Dermis microvascular lymphatic vessel endothelial cell (primary cell): ENCODE data around the gene CYB5B. TPM values are rescaled to one million over a fixed set of nuclear protein-coding genes. Genes with fewer than 3 reads are reported as not detected.
A peak's percentile ranks its signal among the peaks of the same experiment; 100 is the strongest.

Experiments used
- DNase-seq, 2 donors: peaks; one replicate each; pipeline versions ENCODE4 v3.0.0 to v3.0.0-alpha.2; 2010; ENCODE audit warnings: low read depth in 2 of 2
- total RNA-seq: library from RNA; depleted of rRNA; stranded (reverse); fragments of >200 nt; gene quantifications from 2 replicates; pipeline ENCODE4 v1.2.1, GENCODE V29; 2014

Gene CYB5B
- total RNA-seq, 1 donor from 2014 or later, result 92.6 TPM

DNA sequence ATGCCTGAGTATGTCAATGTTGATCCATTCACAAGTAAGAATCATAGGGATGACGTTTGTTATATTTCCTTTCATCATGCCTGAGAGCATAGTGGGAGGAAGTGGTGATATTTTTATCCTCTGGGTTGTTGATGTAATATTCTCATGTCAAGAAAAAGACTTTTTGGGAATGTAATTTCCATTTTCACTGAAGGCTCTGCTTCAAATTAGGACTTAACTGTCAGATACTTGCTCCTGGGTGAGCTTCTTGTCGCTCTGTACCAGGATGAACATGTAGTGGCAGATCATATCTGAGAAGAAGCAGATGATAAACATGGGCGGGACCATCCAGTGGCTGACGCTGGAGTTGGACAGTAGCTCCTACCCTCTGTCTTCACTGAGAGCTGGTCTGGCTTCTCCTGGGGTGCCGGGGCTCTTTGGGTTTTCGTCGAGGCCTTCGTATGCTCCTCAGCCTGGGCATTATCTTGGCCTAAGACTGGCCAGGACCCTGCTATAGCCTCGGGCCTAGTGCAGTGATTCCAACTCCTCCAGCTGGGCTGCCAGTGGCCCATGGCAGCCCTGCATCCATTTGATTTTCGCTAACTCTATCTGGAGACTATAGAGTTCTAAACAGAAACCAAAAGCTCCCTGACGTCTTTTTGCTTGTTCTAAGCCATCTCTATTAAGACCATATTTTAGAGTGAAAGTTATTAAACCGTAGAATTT lies 19.7 kb downstream of the CYB5B start:
- peak; percentile 56 to 61 for DNase-seq

DNA sequence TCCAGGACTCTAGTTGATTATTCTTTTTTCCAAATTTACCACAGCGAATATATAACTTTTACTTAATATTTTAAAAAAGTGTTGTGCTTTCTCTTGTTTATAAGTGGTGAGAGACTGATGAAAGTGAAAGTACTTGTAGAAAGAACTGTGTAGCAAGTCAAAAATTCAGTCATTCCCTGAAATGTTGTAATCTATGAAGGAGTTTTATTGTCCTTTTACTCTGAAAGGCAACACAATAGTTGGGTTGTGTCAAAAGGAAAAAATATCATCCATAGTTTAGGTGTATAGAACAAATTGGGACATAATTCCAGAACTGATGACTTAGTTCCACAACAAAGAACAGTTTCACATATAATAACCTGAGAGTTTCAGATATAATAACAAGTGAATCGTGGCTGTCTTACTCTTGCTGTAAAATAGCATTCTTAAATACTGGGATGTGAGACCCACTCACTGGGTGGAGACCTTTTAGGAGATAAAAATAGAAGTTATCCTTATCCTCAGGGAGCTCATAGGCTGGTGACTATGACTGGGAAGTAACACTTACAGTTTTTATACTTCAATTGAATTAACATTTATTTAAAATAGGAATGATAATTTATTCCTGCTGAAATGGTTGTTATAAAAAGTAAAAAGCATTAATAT lies 20.6 kb downstream of the CYB5B start:
- DNase-seq, result peak in 1 of 2 donors; percentile 23

DNA sequence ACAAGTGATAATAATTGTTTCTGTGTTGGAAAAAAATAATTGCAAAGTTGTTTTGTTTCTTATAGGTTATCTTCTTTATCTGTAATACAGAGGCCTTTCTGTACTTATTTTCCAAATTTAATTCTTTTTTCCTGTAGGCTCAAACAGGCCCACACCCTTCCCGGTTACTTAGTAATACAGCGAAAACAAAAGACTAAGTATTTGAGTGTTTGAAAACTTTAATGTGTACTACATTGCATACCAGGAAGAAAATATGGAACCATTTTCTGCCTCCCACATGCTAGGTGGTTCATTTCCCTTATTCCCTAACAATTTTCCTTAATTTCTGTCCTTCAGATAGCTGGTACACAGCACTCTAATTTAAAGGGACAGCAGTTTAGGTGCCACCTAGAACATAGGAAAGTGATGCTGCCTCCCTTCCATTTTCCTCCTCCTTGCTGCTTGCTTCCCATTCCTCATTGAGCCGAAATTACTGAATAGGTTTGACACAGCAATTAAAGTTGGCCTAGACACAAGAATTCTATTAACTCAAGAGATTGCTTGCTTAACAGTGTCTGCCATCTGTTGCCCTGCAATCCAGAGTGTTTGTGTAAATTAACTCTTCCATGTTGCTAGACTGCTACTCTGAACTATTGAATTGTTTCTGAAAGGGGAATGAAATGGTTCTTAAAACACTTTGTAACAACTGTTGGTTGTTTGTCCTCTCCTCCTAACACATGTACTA lies 24.2 kb downstream of the CYB5B start:
- DNase-seq, result peak in 1 of 2 donors; percentile 9

DNA sequence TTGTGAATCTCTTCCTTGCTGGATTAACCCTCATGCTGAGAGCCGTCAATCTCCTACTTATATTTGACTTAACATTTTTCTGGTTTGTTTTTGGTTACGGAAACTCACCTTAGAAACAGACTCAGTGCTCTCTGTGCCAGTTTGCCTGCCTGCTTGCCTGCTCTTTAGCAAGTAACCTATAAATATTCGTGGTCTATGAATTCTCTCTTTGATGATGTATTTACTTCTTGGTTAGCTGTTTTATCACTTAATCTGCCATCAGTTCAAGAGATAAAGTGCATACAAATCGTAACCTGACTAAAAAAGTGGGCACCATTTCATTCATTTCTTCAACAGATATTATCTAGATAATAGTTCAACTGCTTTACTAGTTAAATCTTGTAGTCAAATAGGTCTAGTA lies 26.7 kb downstream of the CYB5B start:
- DNase-seq, result no peak

DNA sequence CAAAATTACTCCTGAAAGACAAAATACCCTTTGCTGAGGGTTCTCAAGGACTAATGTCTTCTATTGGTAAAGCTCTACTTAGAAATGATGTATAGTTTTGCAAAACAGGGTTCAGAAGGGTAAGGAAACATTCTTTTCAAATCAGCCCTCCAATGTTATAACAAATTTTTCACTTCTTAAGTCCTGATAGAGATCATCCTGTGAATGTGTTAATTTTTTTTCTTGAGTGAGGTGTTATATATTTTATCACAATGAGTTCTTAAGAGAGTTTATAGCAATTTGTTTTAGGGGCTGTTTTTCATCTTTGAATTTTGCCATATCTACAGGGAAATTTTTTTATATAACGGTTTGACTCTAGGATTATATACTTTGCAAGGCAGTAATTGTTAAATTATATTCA lies 29.5 kb downstream of the CYB5B start:
- DNase-seq, result no peak

DNA sequence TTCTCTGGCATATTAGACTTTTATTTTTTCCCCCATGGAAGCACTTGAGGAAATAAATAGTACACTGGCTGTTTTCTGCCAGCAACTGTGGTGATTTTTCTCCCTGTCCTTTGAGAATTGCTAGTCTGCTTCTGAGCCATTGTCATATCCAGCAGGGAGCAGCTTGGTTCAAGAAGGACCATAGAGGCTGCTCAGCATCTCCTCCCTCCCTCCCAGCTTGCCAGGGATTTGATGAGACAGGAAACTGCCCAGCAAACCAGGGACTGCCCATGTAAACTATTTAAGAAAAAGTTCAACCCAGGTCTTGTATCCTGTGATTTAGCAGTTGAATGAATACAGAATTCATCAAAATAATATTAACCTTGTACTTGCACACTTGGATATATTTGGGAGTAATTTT lies 39.5 kb downstream of the CYB5B start:
- DNase-seq, result peak in 1 of 2 donors; percentile 31

DNA sequence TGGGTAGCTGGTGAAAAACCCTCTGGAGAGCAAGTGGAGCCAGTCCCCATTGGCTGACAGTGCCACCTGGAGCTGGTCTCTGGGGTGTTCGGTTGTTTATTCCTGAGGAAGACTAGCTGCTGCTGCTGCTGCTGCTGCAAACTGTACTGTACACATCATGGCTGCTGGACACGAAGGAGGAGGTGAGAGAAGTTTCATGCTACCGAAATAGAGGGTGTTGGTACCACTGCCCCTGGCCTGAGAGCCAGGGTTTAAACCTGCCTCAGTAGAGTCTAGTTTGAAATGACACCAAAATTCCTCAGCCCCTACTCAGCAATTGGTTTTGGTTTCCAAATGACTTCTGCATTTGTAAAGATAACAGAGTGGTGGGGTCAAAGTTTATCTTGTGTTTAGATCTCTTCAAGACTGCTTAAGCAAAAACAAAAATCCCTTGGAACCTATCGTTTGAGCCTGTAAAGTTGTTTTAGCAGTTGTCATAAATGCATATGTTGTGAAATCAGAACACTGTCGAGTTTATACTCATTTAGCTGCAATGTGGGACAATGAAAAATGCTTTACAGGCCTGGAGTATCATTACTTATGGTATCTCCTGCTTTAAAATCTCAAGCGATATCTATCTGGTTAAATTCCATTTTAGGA lies 40.8 kb downstream of the CYB5B start:
- peak in 1 of 2 donors; percentile 29 for DNase-seq

DNA sequence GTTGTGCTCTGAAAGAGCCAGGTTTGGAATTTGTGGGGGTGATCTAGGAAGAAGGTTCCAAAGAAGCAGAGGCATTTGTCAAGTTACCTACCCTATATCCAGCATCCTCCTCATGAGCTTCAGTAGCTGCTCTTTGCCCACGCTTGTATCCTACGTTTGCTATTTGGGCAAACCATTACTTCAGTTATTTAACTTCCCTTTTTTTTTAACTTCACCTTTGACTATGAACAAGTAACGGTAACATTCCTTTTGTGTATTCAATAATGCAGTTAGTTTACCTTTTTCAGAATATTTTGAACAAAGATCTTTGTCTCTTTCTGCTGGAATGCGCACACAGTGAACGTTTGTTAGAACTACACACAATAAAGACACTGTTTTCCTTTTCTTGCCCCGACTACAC lies 41.5 kb downstream of the CYB5B start:
- no peak for DNase-seq

DNA sequence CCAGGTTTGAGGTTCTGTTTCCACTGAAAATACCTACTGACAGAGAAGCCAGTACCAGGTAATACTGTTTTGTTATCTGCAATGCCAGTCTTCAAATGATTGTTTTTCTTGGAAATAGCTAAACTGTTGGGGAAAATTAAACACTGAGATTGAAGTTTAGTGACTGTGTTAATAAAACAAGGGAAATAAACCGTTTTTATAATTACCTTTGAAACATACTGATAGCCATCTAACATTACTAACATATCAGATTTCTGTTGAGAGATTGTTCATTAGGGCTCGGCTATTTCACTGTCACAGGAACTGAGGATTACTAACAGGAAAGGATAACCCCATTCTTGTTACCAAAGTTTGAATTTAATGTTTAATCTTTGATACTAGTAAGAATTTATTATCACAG lies 42.1 kb downstream of the CYB5B start:
- peak in 1 of 2 donors; percentile 52 for DNase-seq

DNA sequence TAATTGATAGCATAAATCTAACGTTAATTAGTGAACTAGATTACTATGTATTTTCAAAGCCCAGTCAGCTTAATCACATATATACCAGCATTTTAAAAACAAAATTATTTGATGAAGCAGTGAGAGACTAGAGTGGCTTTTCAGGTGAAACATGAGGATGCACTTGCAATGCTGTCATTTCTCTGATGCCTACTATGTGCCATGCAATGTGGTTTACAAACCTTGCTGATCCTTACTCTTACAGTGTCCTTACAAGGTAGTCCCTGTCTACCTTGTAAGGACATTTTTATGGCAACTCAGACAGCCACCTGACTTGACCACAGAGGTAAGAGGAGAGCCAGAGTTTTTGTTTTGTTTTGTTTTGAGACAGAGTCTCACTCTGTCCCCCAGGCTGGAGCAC lies 42.7 kb downstream of the CYB5B start:
- DNase-seq, result no peak

DNA sequence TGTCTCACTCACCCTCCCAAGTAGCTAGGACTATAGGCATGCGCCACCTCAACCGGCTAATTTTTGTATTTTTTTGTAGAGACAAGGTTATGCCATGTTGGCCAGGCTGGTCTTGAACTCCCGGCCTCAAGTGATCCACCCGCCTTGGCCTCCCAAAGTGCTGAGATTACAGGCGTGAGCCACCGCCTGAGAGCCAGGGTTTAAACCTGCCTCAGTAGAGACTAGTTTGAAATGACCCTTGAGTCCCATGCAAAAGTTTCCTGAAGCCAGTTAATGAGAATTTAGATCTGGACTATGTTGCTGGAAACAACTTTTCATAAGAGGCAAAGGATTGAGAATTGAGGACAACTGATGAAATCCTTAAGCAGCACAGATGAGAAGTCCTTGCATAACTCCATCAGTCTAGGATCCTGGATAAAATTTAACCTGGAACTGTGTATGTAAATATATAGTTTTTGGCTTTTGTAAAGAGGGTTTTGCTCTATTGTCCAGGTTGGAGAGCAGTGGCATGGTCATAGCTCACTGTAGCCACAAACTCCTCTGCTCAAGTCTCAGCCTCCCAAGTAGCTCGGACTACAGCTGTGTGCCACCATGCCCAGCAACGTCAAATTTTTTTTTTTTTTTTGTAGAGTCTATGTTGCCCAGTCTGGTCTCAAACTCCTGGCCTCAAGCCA lies 43.2 kb downstream of the CYB5B start:
- no peak for DNase-seq

DNA sequence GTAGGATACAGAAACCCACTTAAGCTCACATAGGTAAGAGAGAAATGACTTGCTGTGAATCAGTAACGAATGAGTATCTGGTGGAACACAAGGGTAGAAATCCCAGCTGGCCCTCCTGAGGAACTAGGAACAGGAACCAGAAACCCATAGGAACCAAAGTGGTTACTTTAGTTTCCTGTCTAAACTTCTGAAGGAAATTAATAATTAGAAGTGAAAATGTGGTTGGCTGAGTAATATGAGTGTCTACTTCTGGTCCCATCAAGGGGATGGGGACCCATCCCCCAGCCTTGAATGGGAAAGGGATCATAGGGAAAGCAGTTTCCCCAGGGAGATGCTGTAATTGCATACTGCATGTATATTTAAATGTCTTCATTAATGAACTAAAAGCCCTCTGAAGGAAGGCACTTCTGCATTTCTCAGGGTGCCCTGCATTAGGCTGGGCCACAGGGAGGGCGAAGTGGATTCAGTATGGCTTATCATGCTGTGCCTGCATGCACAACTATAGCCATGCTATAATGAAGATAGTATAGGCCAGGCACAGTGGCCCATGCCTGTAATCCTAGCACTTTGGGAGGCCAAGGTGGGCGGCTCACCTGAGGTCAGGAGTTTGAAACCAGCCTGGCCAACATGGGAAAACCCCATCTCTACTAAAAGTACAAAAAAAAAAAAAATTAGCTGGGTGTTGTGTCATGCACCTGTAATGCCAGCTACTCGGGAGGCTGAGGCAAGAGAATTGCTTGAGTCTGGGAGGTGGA lies 45.6 kb downstream of the CYB5B start:
- DNase-seq, result peak in 1 of 2 donors; percentile 42

DNA sequence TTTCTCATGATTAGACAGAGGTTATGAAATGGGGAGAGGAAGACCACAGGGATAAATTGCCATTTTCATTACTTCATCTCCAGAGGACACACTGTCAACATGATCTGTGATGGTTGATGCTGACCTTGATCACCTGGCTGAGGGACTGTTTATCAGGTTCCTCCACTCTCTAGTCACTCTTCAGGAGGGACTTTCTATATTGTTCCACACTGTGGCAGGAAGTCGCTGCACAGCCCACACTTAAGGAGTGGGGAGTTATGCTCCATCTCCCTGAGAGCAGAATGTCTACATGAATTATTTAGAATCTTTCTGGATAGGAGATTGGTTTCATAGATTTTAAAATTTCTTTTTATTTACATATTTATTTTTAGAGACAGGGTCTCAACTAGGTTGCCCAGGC lies 46.7 kb downstream of the CYB5B start:
- DNase-seq, result no peak

DNA sequence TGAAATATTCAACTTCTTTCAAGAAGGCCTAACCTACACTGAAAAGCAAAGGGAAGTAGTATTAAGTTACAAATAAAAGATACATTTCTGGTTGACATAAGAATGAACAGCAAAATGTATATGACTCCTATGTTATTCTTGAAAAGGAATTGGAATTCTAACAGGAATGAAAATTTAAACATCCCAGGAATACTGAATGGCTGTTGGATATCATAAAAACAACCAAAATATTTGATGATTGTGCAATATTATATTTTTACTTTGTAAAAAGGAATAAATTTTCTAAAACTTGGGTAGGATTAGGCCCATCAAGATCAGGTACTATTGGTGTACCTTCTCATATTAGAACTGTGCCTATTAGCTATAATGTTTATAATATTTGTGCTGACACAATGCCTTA lies 50.0 kb downstream of the CYB5B start:
- DNase-seq, result no peak

DNA sequence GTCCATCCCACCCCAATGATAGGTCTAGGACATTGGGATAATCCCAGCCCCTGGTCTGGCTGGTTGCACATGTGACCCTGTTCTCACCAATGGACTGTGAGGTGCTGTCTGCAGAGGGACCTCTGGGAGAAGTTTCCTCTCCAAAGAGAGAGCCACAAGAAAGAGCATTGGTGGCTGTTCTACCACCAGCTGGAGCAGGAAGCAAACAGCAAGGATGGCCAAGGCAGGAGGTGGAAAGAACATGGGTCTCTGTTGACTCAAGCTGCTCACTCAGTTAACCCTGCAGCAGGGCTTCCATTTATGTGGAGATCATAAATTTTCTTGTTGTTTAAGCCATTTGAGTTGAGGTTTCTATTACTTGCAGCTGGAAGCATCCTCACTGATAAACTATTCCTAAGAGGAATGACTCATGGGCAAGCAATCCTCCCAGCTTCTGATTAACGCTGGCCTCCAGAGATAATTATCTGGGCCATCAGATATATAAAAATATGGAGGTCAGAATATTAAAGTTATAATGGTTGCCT lies 52.6 kb downstream of the CYB5B start:
- DNase-seq, result peak in 1 of 2 donors; percentile 79

DNA sequence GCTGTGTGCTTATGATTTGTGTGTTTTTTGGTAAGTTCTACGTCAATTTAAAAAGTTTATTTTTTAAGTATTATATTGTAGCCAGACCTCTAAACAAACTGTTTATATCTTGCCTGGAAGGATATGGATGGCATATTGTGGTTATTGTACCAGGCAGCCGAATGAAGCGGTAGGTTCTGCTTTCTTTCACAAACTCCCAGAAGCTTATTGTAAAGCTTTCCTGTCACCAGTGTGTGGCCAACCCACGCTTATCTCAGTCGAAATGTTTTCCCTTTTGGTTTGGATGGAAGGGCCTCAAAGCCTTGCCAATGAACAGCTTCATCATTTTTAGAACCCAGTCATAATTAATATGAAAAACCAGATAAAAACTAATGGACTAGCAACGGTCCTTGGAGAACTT lies 53.1 kb downstream of the CYB5B start:
- DNase-seq, result peak in 1 of 2 donors; percentile 57

DNA sequence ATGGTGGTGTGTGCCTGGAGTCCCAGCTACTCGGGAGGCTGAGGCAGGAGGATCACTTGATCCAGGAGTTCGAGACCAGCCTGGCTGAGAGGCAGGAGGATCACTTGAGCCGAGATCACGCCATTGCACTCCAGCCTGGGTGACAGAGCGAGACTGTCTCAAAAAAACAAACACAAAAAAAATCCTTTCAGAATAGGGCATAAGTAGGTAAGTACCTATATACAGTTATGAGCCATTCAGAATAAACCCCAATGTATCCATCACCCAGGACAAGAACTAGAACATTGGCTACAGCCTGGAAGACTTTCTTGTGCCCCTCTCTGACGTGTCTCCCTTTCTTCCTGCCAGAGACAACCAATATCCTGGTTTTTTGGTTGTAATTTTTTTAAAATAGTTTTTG lies 54.3 kb downstream of the CYB5B start:
- no peak for DNase-seq

DNA sequence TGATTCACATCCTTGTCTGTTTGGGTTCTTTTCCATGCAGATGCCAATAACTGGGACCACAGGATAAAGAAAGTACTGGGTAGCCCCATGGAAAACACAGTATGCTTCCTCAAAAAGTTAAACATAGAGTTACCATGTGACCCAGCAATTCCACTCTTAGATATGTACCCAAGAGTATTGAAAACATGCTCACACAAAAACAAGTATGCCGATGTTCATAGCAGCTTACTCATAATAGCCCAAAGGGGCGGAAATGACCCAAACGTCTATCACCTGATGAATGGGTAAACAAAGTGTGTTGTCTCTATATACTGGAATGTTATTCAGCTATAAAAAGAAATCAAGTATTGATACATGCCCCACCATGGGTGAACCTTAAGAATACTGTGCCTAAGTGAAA lies 55.4 kb downstream of the CYB5B start:
- peak in 1 of 2 donors; percentile 77 for DNase-seq

DNA sequence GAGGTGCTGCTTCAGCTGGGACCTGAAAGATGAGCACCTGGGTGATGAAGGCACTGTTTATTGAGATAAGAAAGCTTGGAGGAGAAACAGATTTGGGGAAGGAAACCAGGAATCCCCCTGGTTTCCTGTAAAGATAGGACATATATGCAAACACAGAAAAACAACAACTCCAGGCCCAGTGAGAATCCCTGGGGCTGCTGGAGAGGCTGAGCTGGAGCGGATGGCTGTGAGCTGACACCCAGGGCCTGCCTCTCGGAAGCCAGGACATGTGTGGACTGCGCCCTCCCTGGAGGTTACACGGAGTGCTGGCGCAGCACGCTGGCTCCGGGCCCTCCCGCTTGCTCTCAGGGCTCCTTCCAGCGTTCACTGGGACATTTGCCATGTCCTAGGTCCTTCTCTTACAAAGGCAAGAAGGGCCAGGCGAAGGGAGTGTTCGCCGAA lies 57.5 kb downstream of the CYB5B start:
- peak; percentile 92 to 98 for DNase-seq

DNA sequence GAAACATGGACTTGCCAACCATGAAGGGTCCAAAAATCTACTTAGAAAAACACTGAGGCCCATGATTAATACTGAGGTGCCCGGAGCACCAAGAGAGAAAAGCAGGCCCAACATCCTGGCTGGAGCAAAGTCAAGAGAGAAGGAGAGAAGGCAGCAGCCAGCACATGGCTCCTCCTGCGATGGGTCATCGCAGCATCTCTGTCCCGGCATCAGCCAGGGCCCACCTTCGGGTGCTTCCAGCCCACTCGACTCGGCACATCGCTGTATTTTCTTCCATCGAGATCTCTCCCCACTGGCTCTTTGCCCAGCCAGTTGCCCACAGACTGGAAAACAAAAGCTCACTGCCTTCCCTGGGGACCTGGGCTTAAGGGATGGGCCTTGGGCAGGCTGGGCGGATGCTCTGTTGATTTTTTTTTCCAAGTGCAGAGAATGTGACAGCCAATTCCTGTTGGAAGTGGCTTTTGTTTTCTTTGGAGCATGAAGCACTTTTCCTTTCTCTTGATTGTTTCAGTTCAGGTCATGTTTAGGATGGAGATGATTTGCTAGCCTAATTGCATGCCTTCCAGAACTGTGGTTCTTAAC lies 58.1 kb downstream of the CYB5B start:
- DNase-seq, result peak; percentile 98 to 99
